Astrocyte (in vitro differentiated cells and primary cell): ENCODE data around the gene KLRG1. TPM values are rescaled to one million over a fixed set of nuclear protein-coding genes. Genes with fewer than 3 reads are reported as not detected.

ENCODE experiments used
- DNase-seq: peaks from one replicate; pipeline ENCODE4 v3.0.0-alpha.2; 2010; ENCODE audit warnings: low read depth
- FAIRE-seq: peaks from 2 replicates; lab custom pipeline; 2011; peaks lifted over from hg19 to GRCh38; lab: Jason Lieb, UNC
- H2AFZ ChIP-seq: 2 replicates; pipeline ENCODE4 v1.6.0; 2012; ENCODE audit warnings: low read depth, low read length, inconsistent platforms
- H3K27ac ChIP-seq: 2 replicates; pipeline ENCODE4 v1.5.1; 2011; ENCODE audit warnings: low read depth, low read length, inconsistent platforms
- H3K27me3 ChIP-seq: 2 replicates; pipeline ENCODE4 v1.6.0; 2011; ENCODE audit warnings: low read length, inconsistent platforms; ENCODE audit not compliant: insufficient read depth
- H3K36me3 ChIP-seq: 2 replicates; pipeline ENCODE4 v1.5.1; 2011; ENCODE audit warnings: low read length, inconsistent platforms; ENCODE audit not compliant: insufficient read depth
- H3K4me1 ChIP-seq: 2 replicates; pipeline ENCODE4 v1.5.1; 2011; ENCODE audit warnings: low read length, inconsistent platforms; ENCODE audit not compliant: insufficient read depth
- H3K4me2 ChIP-seq: 2 replicates; pipeline ENCODE4 v1.6.0; 2012; ENCODE audit warnings: low read length, inconsistent platforms
- H3K4me3 ChIP-seq: 2 replicates; pipeline ENCODE4 v1.5.1; 2011; ENCODE audit warnings: low read depth, mild to moderate bottlenecking, low read length, inconsistent platforms; ENCODE audit not compliant: insufficient read depth
- H3K79me2 ChIP-seq: 2 replicates; pipeline ENCODE4 v1.6.0; 2012; ENCODE audit warnings: mild to moderate bottlenecking, low read length, inconsistent platforms; ENCODE audit not compliant: insufficient read depth
- H3K9ac ChIP-seq: 2 replicates; pipeline ENCODE4 v1.6.0; 2012; ENCODE audit warnings: mild to moderate bottlenecking, low read length, inconsistent platforms
- H3K9me3 ChIP-seq: 2 replicates; pipeline ENCODE4 v1.5.1; 2012; ENCODE audit warnings: low read depth, mild to moderate bottlenecking, low read length, inconsistent platforms; ENCODE audit not compliant: insufficient read depth
- H4K20me1 ChIP-seq: 2 replicates; pipeline ENCODE4 v1.6.0; 2012; ENCODE audit warnings: low read length, inconsistent platforms; ENCODE audit not compliant: insufficient read depth
- H3K27ac Mint-ChIP-seq: one replicate; pipeline ENCODE4 v1.8.0; 2021; ENCODE audit warnings: mild to moderate bottlenecking, mixed read lengths; ENCODE audit not compliant: unreplicated experiment
- H3K27me3 Mint-ChIP-seq: one replicate; pipeline ENCODE4 v1.8.0; 2021; ENCODE audit warnings: low read depth, mixed read lengths; ENCODE audit not compliant: unreplicated experiment
- H3K36me3 Mint-ChIP-seq: one replicate; pipeline ENCODE4 v1.8.0; 2021; ENCODE audit warnings: low read depth, mixed read lengths; ENCODE audit not compliant: unreplicated experiment
- H3K4me1 Mint-ChIP-seq: one replicate; pipeline ENCODE4 v1.8.0; 2021; ENCODE audit warnings: low read depth, mixed read lengths; ENCODE audit not compliant: unreplicated experiment
- H3K4me3 Mint-ChIP-seq: one replicate; pipeline ENCODE4 v1.8.0; 2021; ENCODE audit warnings: mild to moderate bottlenecking, moderate library complexity, mixed read lengths; ENCODE audit not compliant: unreplicated experiment
- H3K9me3 Mint-ChIP-seq: one replicate; pipeline ENCODE4 v1.8.0; 2021; ENCODE audit warnings: mild to moderate bottlenecking, mixed read lengths; ENCODE audit not compliant: unreplicated experiment
- CTCF ChIP-seq: IDR thresholded peaks from 2 replicates; pipeline ENCODE4 v1.5.1; 2011; ENCODE audit warnings: low read depth, mild to moderate bottlenecking, inconsistent platforms, low read length, moderate library complexity; ENCODE audit not compliant: insufficient read depth
- EZH2 ChIP-seq: IDR thresholded peaks from 2 replicates; pipeline ENCODE4 v1.6.1; 2012; ENCODE audit warnings: mild to moderate bottlenecking, low read length, inconsistent platforms; ENCODE audit not compliant: insufficient read depth
- total RNA-seq: library from RNA; stranded (reverse); gene quantifications from 2 replicates; pipeline ENCODE4 v1.2.1, GENCODE V29; 2021

KLRG1 gene
- total RNA-seq, 1 donor from 2014 or later = 2.2 TPM

GRCh38 chr12:9024512-9024911 is 35.2 kb downstream of the KLRG1 start:
- H3K27ac Mint-ChIP-seq = no peak overlapping the region
- Histone ChIP-seq H3K9ac (no peak overlapping the region), H2AFZ (no peak overlapping the region), H3K79me2 (no peaks in the 10 kb centered on the region), H3K4me1 (no peaks in the 10 kb centered on the region), H3K27me3 (no peaks in the 10 kb centered on the region), H3K36me3 (no peaks in the 10 kb centered on the region), H4K20me1 (no peaks in the 10 kb centered on the region), H3K27ac (no peak overlapping the region), H3K4me3 (no peak overlapping the region), H3K9me3 (no peaks in the 10 kb centered on the region), H3K4me2 (no peak overlapping the region)
- DNase-seq = no peak
- no peaks in the 10 kb centered on the region for H3K27me3 Mint-ChIP-seq
- no peak for TF ChIP-seq EZH2
- no peak for TF ChIP-seq CTCF
- no peak for FAIRE-seq
- no peaks in the 10 kb centered on the region for H3K36me3 Mint-ChIP-seq
- no peak overlapping the region for H3K4me3 Mint-ChIP-seq
- H3K4me1 Mint-ChIP-seq = no peaks in the 10 kb centered on the region
- no peaks in the 10 kb centered on the region for H3K9me3 Mint-ChIP-seq

GRCh38 chr12:9027161-9028059 is 38.1 kb downstream of the KLRG1 start:
- H3K9me3 Mint-ChIP-seq = no peaks in the 10 kb centered on the region
- Histone ChIP-seq H3K9me3 (no peaks in the 10 kb centered on the region), H3K36me3 (no peaks in the 10 kb centered on the region), H3K79me2 (no peaks in the 10 kb centered on the region), H4K20me1 (no peaks in the 10 kb centered on the region), H3K4me3 (no peak overlapping the region), H2AFZ (no peak overlapping the region), H3K27me3 (no peaks in the 10 kb centered on the region), H3K27ac (no peak overlapping the region), H3K4me1 (no peaks in the 10 kb centered on the region), H3K9ac (no peak overlapping the region), H3K4me2 (no peak overlapping the region)
- TF ChIP-seq CTCF (no peak), EZH2 (no peak)
- no peak overlapping the region for H3K27ac Mint-ChIP-seq
- H3K4me3 Mint-ChIP-seq = no peak overlapping the region
- no peaks in the 10 kb centered on the region for H3K27me3 Mint-ChIP-seq
- H3K36me3 Mint-ChIP-seq = no peaks in the 10 kb centered on the region
- no peak for DNase-seq
- no peak for FAIRE-seq
- H3K4me1 Mint-ChIP-seq = no peaks in the 10 kb centered on the region

GRCh38 chr12:9030776-9031175 is 41.4 kb downstream of the KLRG1 start:
- Mint-ChIP-seq H3K9me3 (no peaks in the 10 kb centered on the region), H3K27ac (no peak overlapping the region), H3K36me3 (no peaks in the 10 kb centered on the region), H3K4me3 (no peak overlapping the region), H3K4me1 (no peaks in the 10 kb centered on the region), H3K27me3 (no peaks in the 10 kb centered on the region)
- no peak overlapping the region for H3K27ac ChIP-seq
- DNase-seq (no peak), FAIRE-seq (no peak)
- no peak overlapping the region for H3K9ac ChIP-seq
- H3K36me3 ChIP-seq = no peaks in the 10 kb centered on the region
- no peaks in the 10 kb centered on the region for H3K27me3 ChIP-seq
- TF ChIP-seq EZH2 (no peak), CTCF (no peak)
- H3K79me2 ChIP-seq = no peaks in the 10 kb centered on the region
- no peaks in the 10 kb centered on the region for H3K9me3 ChIP-seq
- H3K4me2 ChIP-seq = no peak overlapping the region
- no peak overlapping the region for H3K4me3 ChIP-seq
- H4K20me1 ChIP-seq = no peaks in the 10 kb centered on the region
- H3K4me1 ChIP-seq = no peaks in the 10 kb centered on the region
- no peak overlapping the region for H2AFZ ChIP-seq
